Activated naive CD8-positive, alpha-beta T cell treated with anti-CD3 and anti-CD28 coated beads, Interleukin-2, amount 10 ng/mL, durations not matched to agents 7 days and 5 days (primary cell): ENCODE measurements around the gene KLHL8. TPM values are rescaled to one million over a fixed set of nuclear protein-coding genes. Genes with fewer than 3 reads are reported as not detected.

Source experiments
- total RNA-seq, 2 experiments: library from RNA; stranded (reverse); gene quantifications; one replicate each; pipeline ENCODE4 v1.2.3, GENCODE V29; 2021

The KLHL8 gene
- total RNA-seq, 2 experiments from 2014 or later: 12.6 to 13.7 TPM

Other genes with a start within 250 kb of the KLHL8 start
- gene HSD17B13, start 102.3 kb upstream of the KLHL8 start, total RNA-seq: under 1 TPM; 0.44 to 0.48 TPM
- gene HSD17B11, start 170.6 kb upstream of the KLHL8 start, total RNA-seq: 10 to 100 TPM; 42.8 to 48.0 TPM
- gene NUDT9, start 202.0 kb upstream of the KLHL8 start, total RNA-seq: 10 to 100 TPM; 10.5 to 13.4 TPM